ENCODE results near the gene EXOC5.
A peak's percentile ranks its signal among the peaks of the same experiment; 100 is the strongest.

The EXOC5 gene, protein sequence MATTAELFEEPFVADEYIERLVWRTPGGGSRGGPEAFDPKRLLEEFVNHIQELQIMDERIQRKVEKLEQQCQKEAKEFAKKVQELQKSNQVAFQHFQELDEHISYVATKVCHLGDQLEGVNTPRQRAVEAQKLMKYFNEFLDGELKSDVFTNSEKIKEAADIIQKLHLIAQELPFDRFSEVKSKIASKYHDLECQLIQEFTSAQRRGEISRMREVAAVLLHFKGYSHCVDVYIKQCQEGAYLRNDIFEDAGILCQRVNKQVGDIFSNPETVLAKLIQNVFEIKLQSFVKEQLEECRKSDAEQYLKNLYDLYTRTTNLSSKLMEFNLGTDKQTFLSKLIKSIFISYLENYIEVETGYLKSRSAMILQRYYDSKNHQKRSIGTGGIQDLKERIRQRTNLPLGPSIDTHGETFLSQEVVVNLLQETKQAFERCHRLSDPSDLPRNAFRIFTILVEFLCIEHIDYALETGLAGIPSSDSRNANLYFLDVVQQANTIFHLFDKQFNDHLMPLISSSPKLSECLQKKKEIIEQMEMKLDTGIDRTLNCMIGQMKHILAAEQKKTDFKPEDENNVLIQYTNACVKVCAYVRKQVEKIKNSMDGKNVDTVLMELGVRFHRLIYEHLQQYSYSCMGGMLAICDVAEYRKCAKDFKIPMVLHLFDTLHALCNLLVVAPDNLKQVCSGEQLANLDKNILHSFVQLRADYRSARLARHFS

DNA sequence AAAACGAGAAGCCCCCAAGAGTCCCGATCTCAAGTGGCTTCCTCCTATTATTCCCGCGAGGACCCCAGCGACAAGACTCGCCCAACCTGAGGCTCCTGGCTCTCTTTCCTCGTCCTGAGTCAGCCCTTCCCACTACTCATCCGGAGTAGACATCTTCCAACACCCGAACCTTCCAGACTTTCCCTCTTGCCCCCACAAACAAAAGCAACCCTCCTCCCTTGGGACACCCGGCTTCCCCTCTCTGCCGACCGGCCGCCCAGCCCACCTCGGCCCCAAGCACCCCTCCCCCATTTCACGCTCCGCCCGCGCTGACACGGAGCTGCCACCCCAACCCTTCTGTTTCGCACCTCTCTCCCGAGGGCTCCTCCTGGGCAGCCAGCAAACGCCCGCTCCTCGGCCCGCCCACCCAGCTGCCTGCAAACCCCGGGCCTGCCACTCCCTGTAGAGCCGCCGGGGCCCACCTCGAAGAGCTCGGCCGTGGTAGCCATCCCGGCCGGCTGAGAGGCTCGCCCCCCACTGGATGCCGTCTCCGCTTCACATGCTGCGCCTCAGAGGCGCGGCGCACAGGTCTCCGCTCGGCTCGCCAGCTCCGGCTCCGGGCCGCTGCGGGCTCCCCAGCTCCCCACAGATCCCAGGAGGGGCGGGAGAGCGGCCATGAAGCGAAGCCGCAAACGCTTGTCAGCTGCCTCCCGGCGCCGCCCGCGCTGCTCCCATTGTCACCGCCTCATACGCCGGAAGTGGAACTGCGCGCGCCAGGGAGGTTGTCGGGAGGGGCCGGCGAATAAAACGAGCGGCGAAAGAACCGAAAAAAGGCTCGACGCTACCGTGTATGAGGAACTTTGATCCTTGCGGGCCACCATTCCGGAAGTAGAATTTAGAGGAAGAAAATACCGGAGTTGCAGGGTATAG, at the start of gene EXOC5, which contains the start of gene AP5M1:
EXOC5 (minus strand) TSS at position 745 of the 909 bp plus-strand sequence; CDS start at position 488, 257 bp downstream.
AP5M1 (plus strand) TSS at position 811 of the 909 bp plus-strand sequence. CDS start 344 bp downstream, outside the sequence.
- DNase-seq: peak; percentile 96

DNA sequence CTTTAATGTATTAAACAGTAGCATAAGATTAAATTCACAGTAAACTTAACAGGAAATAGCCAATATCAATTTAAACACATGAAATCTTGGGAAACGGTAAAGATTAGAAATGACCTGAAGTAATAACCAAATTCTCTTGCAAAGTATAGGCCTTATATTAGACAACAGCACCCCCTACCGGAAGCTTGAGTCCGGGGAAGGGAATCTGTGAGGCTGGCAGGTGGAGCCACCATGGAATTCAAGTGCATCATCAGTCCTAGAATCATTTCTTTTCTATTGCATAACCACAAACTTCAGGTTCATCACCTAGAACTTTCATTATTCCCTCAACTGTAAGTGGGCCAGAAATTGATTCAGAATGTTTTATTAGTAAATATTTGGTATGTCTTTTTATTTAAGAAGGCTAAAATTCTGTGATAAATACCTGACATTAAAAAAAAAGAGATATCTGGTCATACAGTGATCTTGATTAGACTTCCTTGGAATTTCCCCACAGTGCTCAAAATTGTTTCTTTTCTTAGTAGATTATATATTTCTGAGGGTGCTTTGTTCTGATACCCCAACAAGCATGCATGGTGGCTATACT, 48.6 kb upstream of the EXOC5 start:
- DNase-seq: peak; percentile 75

DNA sequence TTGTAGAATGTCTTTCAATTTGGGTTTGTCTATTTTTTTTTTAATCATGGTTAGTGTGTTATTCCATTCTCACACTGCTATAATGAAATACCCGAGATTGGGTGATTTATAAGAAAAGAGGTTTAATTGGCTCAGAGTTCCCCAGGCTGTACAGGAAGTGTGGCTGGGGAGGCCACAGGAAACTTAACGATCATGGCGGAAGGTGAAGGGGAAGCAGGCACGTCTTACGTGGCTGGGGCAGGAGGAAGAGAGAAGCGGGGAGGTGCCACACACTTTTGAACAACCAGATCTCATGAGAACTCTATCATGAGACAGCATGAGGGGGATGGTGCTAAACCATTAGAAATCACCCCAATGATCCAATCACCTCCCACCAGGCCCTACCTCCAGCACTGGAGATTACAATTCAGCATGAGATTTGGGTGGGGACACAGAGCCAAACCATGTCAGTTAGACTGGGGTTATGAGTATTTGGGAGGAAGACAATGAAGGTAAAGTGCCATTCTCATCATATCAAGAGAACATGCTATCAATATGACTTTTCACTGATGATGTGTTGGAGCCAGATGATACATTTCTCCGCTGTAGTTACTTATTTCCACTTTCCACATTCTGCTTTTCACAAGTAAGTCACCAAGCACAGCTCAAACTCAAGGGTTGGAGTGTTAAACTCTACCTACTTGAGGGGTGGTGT, 45.8 kb upstream of the EXOC5 start:
- DNase-seq: no peak

DNA sequence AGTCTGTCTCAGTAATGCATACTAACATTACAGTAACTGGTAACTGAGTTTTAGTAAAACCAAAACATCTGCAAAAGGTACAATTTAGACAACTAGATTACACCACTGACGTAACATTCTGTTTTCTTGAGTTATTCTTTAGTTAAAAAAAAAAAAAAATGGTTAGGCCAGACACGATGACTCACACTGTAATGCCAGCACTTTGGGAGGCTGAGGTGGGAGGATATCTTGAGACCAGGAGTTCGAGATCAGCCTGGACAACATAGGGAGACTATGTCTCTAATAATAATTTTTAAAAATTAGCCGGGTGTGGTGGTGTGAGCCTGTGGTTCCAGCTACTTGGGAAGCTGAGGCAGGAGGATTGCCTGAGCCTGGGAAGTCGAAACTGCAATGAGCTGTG, 34.2 kb upstream of the EXOC5 start:
- no peak for DNase-seq

DNA sequence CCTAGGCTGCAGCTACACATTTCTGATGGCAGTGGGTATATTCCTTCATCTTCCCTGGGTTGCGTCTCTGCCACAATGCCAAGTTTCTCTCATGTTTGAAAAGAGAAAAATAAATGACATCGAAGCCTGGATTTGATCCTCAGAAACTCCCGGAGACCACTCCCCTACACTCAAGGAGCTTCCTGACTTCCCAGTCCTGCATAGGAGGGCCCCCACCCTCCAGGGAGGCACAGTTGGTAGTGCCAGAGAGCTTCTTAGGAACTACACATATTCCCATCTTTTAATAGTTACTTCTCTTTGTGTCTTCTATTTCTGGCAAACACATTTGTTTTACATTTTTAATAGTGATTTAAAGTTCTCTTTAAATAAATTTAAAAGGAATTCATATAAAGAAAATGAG, 30.8 kb upstream of the EXOC5 start:
- no peak for DNase-seq

DNA sequence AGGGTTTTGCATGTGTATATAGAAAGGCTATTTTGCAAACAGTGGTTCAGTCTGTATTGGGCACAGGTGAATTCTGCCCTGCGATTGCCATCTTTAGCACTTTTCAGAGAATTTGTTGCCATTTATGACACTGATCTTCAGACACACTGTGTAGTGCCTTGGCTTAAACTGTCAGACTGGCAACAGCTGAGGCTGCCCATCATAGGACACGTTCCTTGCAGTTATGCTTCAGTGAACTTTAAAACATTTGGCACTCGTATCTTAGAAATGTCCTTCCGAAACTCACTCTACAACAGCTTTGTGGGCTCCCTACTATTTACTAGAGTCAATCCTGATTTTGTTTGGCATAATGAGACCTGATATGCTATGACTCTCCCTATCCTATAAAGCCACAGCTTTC, 29.1 kb upstream of the EXOC5 start:
- DNase-seq: no peak

DNA sequence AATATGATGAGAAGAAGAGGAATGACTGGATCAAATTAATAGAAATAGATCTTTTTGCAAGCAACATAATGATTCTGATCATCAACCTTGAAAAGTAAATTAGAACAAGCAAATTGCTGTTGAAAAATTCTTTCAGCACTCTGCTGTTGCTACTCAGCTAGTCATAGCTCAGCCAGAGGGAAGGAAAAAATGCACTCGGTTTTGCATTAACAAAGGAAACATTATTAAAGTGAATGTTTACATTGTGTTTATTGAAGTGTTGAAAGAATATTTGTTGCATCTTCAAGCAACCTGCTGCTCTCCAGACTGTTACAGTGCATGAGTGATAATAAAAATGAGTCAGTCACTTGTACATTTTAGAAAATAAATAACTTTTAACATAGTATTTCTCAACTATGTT, 26.5 kb upstream of the EXOC5 start:
- DNase-seq: no peak

DNA sequence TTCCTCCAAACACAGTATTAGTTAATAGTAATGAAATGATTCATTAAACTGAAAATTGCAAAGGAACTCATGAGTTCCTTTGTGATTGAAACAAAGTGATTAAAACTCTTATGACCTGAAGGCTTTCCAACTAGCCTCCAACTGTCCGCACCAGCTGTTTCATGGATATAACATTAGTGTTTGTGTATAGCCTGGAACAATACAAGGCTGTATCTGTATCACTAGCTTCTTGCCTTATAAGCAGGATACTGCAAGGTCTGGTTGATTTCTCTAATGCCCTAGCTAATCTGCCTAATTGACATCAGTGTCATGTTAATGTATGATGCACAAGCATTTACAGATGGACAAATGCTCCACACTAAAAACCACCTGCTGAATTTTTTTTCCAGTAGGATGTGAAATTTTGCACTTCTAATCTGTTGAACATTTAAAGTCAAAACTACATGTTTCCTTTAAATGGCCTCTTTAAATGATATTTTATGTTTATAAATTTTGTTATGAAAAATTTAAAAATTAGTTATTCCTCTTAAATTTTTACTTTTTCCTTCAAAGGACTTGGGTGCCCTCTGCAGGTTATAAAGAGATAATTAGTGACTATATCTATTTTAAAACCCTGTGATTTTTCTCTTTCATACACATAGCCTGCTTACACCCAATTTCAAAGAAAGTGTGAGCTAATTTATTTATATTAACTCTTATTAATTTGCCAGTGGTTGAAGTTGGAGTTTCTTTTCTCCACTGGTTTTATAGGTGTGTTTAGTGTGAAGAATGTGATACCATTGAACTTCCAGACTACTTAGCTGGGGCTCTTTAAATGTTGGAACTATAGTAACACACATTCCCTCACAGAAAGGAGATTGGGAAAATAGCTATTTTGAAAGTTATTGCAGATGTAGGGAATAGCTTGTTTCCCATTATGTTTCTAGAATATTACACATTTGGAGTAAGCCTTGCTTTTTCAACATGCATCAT, 25.4 kb upstream of the EXOC5 start:
- DNase-seq: no peak

DNA sequence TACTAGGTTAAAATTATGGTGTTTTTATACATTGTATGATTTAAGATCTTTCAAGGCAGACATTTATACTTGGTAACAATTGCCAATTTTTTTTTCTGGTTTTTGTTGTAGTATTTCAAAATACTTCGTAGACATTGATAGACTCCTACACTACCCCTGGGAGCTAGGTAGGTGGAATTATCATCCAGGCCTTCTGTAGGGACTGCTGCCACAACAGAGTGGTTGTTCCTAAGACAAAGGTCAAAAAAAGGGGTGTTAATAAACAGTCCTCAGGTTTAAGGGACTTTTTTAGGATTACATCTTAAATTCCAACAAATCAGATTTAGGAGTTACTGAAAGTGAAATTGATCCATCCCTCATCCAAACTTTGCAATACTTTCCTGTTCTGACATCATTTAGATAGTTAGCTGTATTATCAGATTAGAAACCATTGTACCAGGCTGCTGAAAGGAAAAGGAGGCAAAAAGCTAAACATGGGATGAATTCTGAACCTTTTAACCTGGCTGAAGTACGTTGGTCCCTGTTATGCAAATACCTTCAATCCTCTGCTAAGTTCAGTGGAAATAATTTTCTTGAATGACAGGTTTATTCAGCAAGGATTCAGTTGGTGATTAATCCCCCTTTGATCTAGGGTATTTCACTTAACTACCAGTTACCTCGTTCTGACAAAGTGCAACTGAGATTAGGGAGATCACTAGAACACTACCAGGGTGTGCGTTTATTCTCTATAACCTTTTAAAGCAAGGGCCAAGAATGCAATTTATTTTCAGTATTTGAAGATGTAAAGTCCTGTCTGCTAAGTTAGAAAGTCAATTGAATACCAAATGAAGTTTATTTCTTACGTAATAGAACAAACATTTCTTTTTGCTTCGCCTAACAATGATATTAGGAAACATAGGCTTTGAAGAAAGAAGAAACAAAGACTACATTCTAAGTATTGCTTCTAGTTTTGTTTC, 23.3 kb upstream of the EXOC5 start:
- DNase-seq: no peak

DNA sequence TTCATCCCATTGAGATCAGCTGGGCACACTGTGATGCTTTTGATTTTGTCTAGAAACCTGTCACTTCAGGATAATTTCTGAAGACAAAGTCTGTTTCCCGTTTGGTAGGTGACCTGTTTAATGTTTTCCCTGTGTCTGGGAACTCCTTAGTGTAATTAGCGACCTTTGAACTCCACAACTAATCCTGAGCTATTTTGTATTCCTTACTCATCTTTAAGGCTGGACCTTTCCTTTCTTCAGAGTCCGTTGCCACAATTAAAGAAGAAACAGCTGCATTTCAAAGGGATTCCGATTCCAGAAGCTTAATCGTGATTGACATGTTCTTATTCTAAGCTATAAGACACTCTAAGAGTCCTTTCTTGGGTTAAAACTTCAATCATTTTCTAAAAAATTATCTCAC, 22.0 kb upstream of the EXOC5 start:
- DNase-seq: no peak

DNA sequence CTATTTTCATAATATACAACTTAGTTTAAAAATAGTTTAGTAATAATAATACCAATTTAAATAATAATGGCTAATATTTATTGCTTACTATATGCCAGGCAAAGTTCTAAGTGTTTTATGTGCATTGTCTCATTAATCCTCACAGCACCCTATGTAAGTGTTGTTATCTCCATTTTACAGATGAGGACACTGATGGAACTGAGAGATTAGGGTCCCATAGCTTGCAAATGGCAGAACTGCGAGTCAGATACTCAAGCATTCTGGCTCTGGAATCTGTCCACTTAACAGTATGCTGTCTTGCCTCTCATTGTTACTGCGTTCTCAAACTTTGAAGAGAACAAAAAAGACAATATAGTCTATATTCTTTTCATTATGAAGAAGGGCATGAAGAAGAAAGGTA, 19.0 kb upstream of the EXOC5 start:
- no peak for DNase-seq

DNA sequence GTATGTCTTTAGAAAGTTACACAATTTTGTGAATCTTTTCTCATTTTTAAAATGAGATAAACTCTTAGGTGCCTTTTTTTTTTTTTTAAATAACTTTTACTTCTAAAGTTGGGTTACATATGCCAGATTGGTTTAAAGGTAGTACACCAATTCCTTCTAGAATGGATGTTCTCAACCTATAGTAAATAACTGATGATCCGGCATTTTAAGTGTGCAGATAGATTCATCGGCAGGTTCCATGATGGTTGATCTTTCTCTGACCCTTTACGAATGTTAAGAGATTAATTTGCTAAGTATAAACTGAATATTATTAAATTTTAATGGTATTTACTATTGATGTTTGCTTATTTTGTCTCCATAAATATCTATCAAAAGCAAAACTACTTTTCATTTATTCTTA, 8.4 kb upstream of the EXOC5 start:
- DNase-seq: no peak

DNA sequence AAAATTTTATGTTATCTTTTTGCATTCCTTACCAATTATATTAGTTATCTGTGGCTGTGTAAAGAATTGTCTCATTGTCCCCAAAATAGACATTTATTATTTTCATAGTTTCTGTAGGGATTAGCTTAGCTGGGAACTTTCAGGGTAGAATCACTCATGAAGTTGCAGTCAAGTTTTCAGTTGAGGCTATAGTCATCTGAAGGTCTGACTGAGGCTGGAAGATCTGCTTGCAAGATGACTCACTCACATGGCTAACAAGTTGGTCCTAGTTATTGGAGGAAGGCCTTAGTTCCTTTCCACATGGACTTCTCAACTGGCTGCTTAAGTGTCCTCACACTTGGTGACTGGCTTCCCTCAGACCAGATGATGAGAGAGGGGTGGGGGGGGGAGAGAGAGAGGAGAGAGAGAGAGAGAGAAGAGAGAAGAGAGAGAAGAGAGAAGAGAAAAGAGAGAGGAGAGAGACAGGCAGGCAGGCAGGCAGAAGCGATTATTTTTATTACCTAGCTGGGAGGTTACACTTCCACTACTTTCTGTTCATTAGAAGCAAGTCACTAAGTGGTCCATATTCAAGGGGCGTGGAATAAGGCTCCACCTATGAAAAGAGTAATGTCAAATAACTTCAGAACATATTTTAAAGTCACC, 6.4 kb upstream of the EXOC5 start:
- DNase-seq: no peak

DNA sequence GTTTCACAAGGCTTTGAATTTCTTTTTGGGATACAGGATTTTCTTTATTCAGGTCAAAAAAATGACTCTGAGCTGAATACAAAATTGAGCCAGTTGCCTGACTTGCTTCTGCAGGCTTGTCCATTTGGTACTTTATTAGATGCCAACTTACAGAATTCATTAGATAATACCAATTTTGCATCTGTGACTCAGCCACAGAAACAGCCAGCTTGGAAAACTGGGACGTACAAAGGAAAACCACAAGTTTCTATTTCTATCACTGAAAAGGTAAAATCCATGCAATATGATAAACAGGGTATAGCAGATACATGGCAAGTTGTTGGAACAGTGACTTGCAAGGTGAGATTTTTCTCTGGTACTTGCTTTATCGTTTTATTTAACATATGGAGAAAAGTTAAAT, 5.8 kb upstream of the EXOC5 start:
- DNase-seq: no peak

DNA sequence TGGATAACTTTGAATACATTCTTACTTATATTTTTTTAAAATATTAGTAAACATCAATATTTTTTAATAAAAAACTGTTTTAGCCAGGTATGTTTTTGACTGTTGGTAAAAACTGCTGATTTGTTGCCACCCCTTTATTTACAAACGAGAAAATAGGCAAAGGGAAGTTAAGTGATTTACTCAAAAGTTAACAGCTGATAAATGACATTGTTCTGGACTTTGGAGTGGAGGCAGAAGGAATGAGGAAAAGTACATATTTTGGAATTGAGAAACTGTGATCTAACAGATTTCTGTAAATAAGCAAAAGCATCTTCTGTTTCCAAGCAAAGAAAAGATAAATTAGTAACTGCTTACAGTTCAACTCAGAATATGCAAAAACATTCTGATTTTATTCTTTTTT, 4.5 kb upstream of the EXOC5 start:
- DNase-seq: no peak

DNA sequence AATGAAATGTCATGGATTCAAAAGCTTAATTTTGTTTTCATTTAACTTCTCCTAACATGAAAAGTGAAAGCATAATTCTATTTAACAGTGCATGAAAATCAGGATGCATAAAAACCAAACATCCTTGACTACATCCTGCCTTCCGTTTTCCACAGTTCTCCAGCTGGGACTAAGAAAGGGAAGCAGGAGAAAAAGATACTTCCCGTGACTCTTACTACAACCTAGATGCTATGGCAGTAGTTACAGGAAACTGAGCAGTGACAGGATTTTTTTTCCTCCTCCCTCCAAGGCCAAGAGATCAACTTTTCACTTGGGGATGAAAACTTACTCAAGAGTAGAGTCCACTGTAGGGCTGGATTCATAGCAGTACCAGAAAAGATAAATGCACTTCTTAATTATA, 2.6 kb downstream of the EXOC5 start:
- no peak for DNase-seq

DNA sequence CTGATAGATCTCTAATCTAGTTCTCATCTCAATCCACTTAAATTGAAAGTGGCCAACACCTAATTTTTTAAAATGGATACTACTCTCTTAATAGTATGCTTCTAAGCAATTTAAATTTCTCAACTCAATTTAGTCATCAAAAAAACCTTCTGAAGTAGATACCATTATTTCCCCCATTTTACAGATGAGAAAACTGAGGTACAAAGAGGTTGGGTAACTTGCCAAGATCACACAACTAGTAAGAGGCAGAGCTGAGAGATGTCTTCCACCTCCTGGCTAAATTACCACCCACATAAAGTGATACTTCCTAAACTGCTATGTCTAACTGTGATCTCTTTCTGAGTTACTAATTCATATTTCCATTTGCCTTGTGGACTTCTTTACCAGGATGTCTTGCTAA, 6.6 kb downstream of the EXOC5 start:
- DNase-seq: no peak

DNA sequence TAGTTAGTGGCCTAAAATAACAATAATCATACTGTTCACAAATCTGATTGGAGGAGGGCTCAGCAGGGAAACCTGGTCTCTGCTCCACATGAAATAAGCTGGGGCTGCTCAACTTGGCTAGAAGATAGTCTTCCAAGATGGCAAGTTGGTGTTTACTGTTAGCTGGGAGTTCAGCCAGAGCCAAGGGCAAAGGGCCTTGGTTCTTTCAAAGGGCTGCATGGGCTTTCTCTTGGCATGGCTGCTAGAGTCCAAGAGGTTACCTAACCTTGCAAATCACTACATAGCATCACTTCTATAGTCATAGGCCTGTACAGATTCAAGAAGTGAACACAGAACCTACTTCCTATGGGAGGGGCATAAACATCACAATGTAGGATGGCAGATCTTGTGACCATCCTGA, 7.1 kb downstream of the EXOC5 start:
- DNase-seq: no peak

DNA sequence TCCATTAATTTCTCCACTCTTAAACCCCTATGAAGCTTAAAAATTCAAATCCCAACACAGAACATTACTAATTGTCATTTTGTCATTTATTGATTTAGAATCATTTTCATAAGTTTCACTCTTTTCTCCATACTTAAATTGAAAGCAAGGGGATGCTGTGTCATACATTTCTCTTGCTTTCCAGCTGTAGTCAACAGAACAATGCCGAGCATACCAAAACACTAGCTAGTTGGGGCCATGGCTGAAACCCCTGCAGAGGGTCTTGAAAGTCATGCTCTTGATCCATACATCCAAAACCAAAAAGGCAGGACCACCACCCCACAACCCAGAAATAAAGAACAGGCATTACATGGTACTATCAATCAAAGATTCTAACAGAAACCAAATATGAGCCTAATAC, 9.0 kb downstream of the EXOC5 start:
- DNase-seq: no peak
